Right kidney (tissue), 1 donor: ENCODE measurements around the gene FSD2.
"Not testable (repeated sequence)": the region's sequence is repeated elsewhere in the genome, so short reads cannot be mapped to it uniquely, and the experiment has no call there.

ENCODE experiments used
- DNase-seq: peaks from one replicate; pipeline ENCODE4 v3.0.0-alpha.2; 2016

FSD2 gene

GRCh38 chr15:82831894-82832600, 26.2 kb upstream of the FSD2 start:
- no peak for DNase-seq

- no peak for DNase-seq
These were observed 24.7 kb upstream of the FSD2 start for GRCh38 chr15:82830427-82831173.

GRCh38 chr15:82829234-82829633, 23.4 kb upstream of the FSD2 start:
- no peak for DNase-seq

GRCh38 chr15:82828075-82828474, 22.2 kb upstream of the FSD2 start:
- no peak for DNase-seq

- DNase-seq: no peak
These were observed 17.2 kb upstream of the FSD2 start for GRCh38 chr15:82823049-82823448.

- DNase-seq: not testable (repeated sequence)
These were observed 16.0 kb upstream of the FSD2 start for GRCh38 chr15:82821851-82822250.

GRCh38 chr15:82821396-82821795, 15.5 kb upstream of the FSD2 start:
- DNase-seq: not testable (repeated sequence)

GRCh38 chr15:82820128-82820527, 14.3 kb upstream of the FSD2 start:
- DNase-seq: no peak

- no peak for DNase-seq
These were observed 7.1 kb upstream of the FSD2 start for GRCh38 chr15:82812994-82813393.

- no peak for DNase-seq
These were observed 5.1 kb upstream of the FSD2 start for GRCh38 chr15:82810890-82811426.

- DNase-seq: peak; percentile 81
These were observed 4.4 kb upstream of the FSD2 start for GRCh38 chr15:82810061-82810889.

GRCh38 chr15:82809308-82810060, 3.6 kb upstream of the FSD2 start, which contains the start of gene WHAMM:
Gene WHAMM, plus strand, starts transcription at chr15:82809628. Its CDS starts 99 bp downstream, at chr15:82809727.
- peak; percentile 96 for DNase-seq

- no peak for DNase-seq
These were observed 2.8 kb upstream of the FSD2 start for GRCh38 chr15:82808634-82809041.

GRCh38 chr15:82807920-82808633, 2.2 kb upstream of the FSD2 start:
- DNase-seq: no peak

GRCh38 chr15:82804575-82804949, 1.3 kb downstream of the FSD2 start:
- DNase-seq: no peak

- no peak for DNase-seq
These were observed 1.9 kb downstream of the FSD2 start for GRCh38 chr15:82803793-82804574.

GRCh38 chr15:82802497-82802896, 3.4 kb downstream of the FSD2 start:
- DNase-seq: no peak

GRCh38 chr15:82799183-82799841, 6.6 kb downstream of the FSD2 start:
- DNase-seq: no peak

GRCh38 chr15:82798531-82799166, 7.2 kb downstream of the FSD2 start:
- no peak for DNase-seq
